MG63 (cell line): Measurements from ENCODE around the gene FCN3. TPM values are rescaled to one million over a fixed set of nuclear protein-coding genes. Genes with fewer than 3 reads are reported as not detected.

Experiments used
- DNase-seq: peaks from one replicate; pipeline ENCODE4 v3.0.0-alpha.2; 2020
- H3K27me3 ChIP-seq: fragments of 250-450 bp; sonication (Bioruptor Pico); 2 replicates; pipeline ENCODE4 v1.5.1; 2020; ENCODE audit warnings: mild to moderate bottlenecking, moderate library complexity
- H3K36me3 ChIP-seq: fragments of 250-450 bp; sonication (Bioruptor Pico); 2 replicates; pipeline ENCODE4 v1.5.1; 2020; ENCODE audit warnings: mild to moderate bottlenecking, moderate library complexity
- H3K4me3 ChIP-seq: fragments of 250-450 bp; sonication (Bioruptor Pico); 2 replicates; pipeline ENCODE4 v1.5.1; 2020; ENCODE audit warnings: mild to moderate bottlenecking, moderate library complexity
- H3K9me3 ChIP-seq: fragments of 250-450 bp; sonication (Bioruptor Pico); 2 replicates; pipeline ENCODE4 v1.5.1; 2020; ENCODE audit warnings: mild to moderate bottlenecking, moderate library complexity
- total RNA-seq: library from RNA; depleted of rRNA; stranded (reverse); fragments of >200 nt; shearing (Covaris generic); gene quantifications from 2 replicates; pipeline ENCODE4 v1.2.3, GENCODE V29; 2014; ENCODE audit warnings: low replicate concordance

The FCN3 gene
- total RNA-seq, 1 experiment from 2014 or later: not detected

GRCh38 chr1:27341525-27342252 lies 32.9 kb downstream of the FCN3 start, which contains the start of gene SYTL1:
Gene SYTL1 (plus strand): TSS chr1:27342022. CDS start chr1:27345335, 3,313 bp downstream.
- DNase-seq: peak; percentile 54
- no peaks in the 10 kb centered on the region for H3K36me3 ChIP-seq
- H3K4me3 ChIP-seq: no peak within 1 kb of the TSS
- H3K27me3 ChIP-seq: no peaks in the 10 kb centered on the region
- no peaks in the 10 kb centered on the region for H3K9me3 ChIP-seq

- no peak for DNase-seq
- Histone ChIP-seq H3K9me3 (no peaks in the 10 kb centered on the region), H3K4me3 (no peak overlapping the region), H3K27me3 (no peaks in the 10 kb centered on the region), H3K36me3 (peaks cover 8% of the 10 kb centered on the region)
Measured at GRCh38 chr1:27339213-27339612, 35.4 kb downstream of the FCN3 start.

GRCh38 chr1:27338751-27339150 lies 35.9 kb downstream of the FCN3 start:
- no peak overlapping the region for H3K4me3 ChIP-seq
- no peak for DNase-seq
- no peaks in the 10 kb centered on the region for H3K27me3 ChIP-seq
- peaks cover 12% of the 10 kb centered on the region for H3K36me3 ChIP-seq
- H3K9me3 ChIP-seq: no peaks in the 10 kb centered on the region

- no peak for DNase-seq
- H3K27me3 ChIP-seq: no peaks in the 10 kb centered on the region
- H3K9me3 ChIP-seq: no peaks in the 10 kb centered on the region
- no peak overlapping the region for H3K4me3 ChIP-seq
- peaks cover 29% of the 10 kb centered on the region for H3K36me3 ChIP-seq
Measured at GRCh38 chr1:27336756-27337155, 37.9 kb downstream of the FCN3 start.

- Histone ChIP-seq H3K4me3 (no peak overlapping the region), H3K9me3 (no peaks in the 10 kb centered on the region), H3K36me3 (peaks cover 37% of the 10 kb centered on the region), H3K27me3 (no peaks in the 10 kb centered on the region)
- no peak for DNase-seq
Measured at GRCh38 chr1:27335506-27336422, 38.9 kb downstream of the FCN3 start.

- Histone ChIP-seq H3K27me3 (no peaks in the 10 kb centered on the region), H3K36me3 (peaks cover 49% of the 10 kb centered on the region), H3K4me3 (no peak overlapping the region), H3K9me3 (no peaks in the 10 kb centered on the region)
- DNase-seq: no peak
Measured at GRCh38 chr1:27333717-27334279, 40.8 kb downstream of the FCN3 start.

- Histone ChIP-seq H3K9me3 (no peaks in the 10 kb centered on the region), H3K27me3 (no peaks in the 10 kb centered on the region), H3K4me3 (no peak overlapping the region), H3K36me3 (peaks cover 59% of the 10 kb centered on the region)
- peak; percentile 24 for DNase-seq
Measured at GRCh38 chr1:27332536-27333281, 41.9 kb downstream of the FCN3 start.

- H3K36me3 ChIP-seq: peaks cover 67% of the 10 kb centered on the region
- no peaks in the 10 kb centered on the region for H3K27me3 ChIP-seq
- no peak for DNase-seq
- H3K9me3 ChIP-seq: no peaks in the 10 kb centered on the region
- H3K4me3 ChIP-seq: no peak overlapping the region
Measured at GRCh38 chr1:27331922-27332321, 42.7 kb downstream of the FCN3 start.

GRCh38 chr1:27331426-27331825 lies 43.2 kb downstream of the FCN3 start:
- Histone ChIP-seq H3K27me3 (no peaks in the 10 kb centered on the region), H3K9me3 (no peaks in the 10 kb centered on the region), H3K36me3 (peaks cover 71% of the 10 kb centered on the region), H3K4me3 (no peak overlapping the region)
- DNase-seq: no peak

- no peak overlapping the region for H3K4me3 ChIP-seq
- no peaks in the 10 kb centered on the region for H3K9me3 ChIP-seq
- H3K27me3 ChIP-seq: no peaks in the 10 kb centered on the region
- peaks cover 73% of the 10 kb centered on the region for H3K36me3 ChIP-seq
- DNase-seq: no peak
Measured at GRCh38 chr1:27330786-27331185, 43.8 kb downstream of the FCN3 start.

GRCh38 chr1:27327964-27328363 lies 46.7 kb downstream of the FCN3 start:
- H3K9me3 ChIP-seq: no peaks in the 10 kb centered on the region
- no peak for DNase-seq
- peaks cover 77% of the 10 kb centered on the region for H3K36me3 ChIP-seq
- no peaks in the 10 kb centered on the region for H3K27me3 ChIP-seq
- no peak overlapping the region for H3K4me3 ChIP-seq

- Histone ChIP-seq H3K4me3 (no peak overlapping the region), H3K27me3 (no peaks in the 10 kb centered on the region), H3K9me3 (no peaks in the 10 kb centered on the region), H3K36me3 (peaks cover 61% of the 10 kb centered on the region)
- DNase-seq: no peak
Measured at GRCh38 chr1:27325286-27325685, 49.3 kb downstream of the FCN3 start.

- no peaks in the 10 kb centered on the region for H3K27me3 ChIP-seq
- peak overlapping the region; percentile 99 for H3K4me3 ChIP-seq
- DNase-seq: no peak
- peaks cover 42% of the 10 kb centered on the region for H3K36me3 ChIP-seq
- no peaks in the 10 kb centered on the region for H3K9me3 ChIP-seq
Measured at GRCh38 chr1:27322569-27323240, 51.9 kb downstream of the FCN3 start.

GRCh38 chr1:27321813-27322568 lies 52.6 kb downstream of the FCN3 start, which contains the start of gene TMEM222:
Gene TMEM222 (plus strand): TSS chr1:27322163. CDS start chr1:27322198, 35 bp downstream.
- H3K27me3 ChIP-seq: no peaks in the 10 kb centered on the region
- peaks cover 35% of the 10 kb centered on the region for H3K36me3 ChIP-seq
- no peaks in the 10 kb centered on the region for H3K9me3 ChIP-seq
- peak within 1 kb of the TSS; percentile 99 for H3K4me3 ChIP-seq
- peak; percentile 98 for DNase-seq
